Thoracic aorta (tissue), 2 donors: ENCODE results near the gene TYR. TPM values are rescaled to one million over a fixed set of nuclear protein-coding genes. Genes with fewer than 3 reads are reported as not detected.
"Not testable (repeated sequence)": the region's sequence is repeated elsewhere in the genome, so short reads cannot be mapped to it uniquely, and the experiment has no call there.

Source experiments
- ATAC-seq: fragments of 150-250 bp; one replicate; pipeline ENCODE4 v1.8.0; 2017; ENCODE audit warnings: low read depth; ENCODE audit not compliant: insufficient number of reproducible peaks, low FRiP score
- DNase-seq: peaks from one replicate; pipeline ENCODE4 v3.0.0-alpha.2; 2020; ENCODE audit warnings: low spot score
- H3K27ac ChIP-seq, 2 donors: fragments of 200-600 bp; sonication (generic); 1 replicate in 1 of 2; 2 replicates in 1 of 2; pipeline ENCODE4 v1.5.1; 2016; ENCODE audit warnings: mild to moderate bottlenecking in 2 of 2, moderate library complexity in 2 of 2
- H3K27me3 ChIP-seq: fragments of 200-600 bp; sonication (generic); replicated peaks from 2 replicates; pipeline ENCODE4 v1.6.0; 2016; ENCODE audit warnings: mild to moderate bottlenecking; ENCODE audit not compliant: insufficient read depth
- H3K36me3 ChIP-seq: fragments of 200-600 bp; sonication (generic); one replicate; pipeline ENCODE4 v1.5.1; 2016
- H3K4me1 ChIP-seq, 2 donors: fragments of 200-600 bp; sonication (generic); 1 replicate in 1 of 2; 2 replicates in 1 of 2; pipeline versions ENCODE4 v1.5.1 to v1.6.0; 2016; ENCODE audit warnings: low read depth in 2 of 2, mild to moderate bottlenecking in 1 of 2; ENCODE audit not compliant: control insufficient read depth in 1 of 2
- H3K4me3 ChIP-seq: fragments of 200-600 bp; sonication (generic); 2 replicates; pipeline ENCODE4 v1.5.1; 2016; ENCODE audit warnings: mild to moderate bottlenecking
- H3K9me3 ChIP-seq: fragments of 200-600 bp; sonication (generic); 2 replicates; pipeline ENCODE4 v1.5.1; 2016
- total RNA-seq, 2 donors: library from RNA; depleted of rRNA; stranded (reverse); fragments of >200 nt; gene quantifications; one replicate each; pipeline versions ENCODE4 v1.1.0 to v1.2.3, GENCODE V29; 2016
- TF ChIP-seq, protein P1 (sequence below): fragments of 200-600 bp; sonication (generic); IDR thresholded peaks from one replicate; pipeline ENCODE4 v1.5.1; 2019; ENCODE audit warnings: antibody characterized with exemption

TYR gene
- total RNA-seq, 2 donors from 2014 or later = not detected

DNA sequence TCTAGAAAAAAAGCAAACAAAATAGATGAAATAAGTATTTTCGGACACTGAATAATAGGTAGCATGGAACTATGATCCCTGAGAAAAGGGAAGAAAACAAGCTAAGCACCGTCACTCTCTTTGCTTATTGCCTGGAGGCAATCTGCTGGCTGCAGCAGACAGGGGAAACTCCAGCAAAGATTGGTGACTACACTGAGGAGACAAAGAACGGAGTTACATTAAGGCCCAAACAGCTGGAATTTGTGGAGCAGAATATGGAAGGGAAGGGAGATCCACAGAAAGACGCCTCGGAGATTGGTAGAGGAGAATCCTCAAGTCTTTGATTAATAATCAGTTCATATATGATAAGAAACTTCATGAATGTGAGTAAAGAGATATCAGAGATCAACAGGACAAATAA is 150.2 kb downstream of the TYR start:
- Histone ChIP-seq H3K36me3 (no peaks in the 10 kb centered on the region), H3K27ac (no peak overlapping the region), H3K27me3 (no peaks in the 10 kb centered on the region), H3K4me1 (no peaks in the 10 kb centered on the region), H3K9me3 (no peaks in the 10 kb centered on the region), H3K4me3 (no peak overlapping the region)
- TF ChIP-seq, protein P1, sequence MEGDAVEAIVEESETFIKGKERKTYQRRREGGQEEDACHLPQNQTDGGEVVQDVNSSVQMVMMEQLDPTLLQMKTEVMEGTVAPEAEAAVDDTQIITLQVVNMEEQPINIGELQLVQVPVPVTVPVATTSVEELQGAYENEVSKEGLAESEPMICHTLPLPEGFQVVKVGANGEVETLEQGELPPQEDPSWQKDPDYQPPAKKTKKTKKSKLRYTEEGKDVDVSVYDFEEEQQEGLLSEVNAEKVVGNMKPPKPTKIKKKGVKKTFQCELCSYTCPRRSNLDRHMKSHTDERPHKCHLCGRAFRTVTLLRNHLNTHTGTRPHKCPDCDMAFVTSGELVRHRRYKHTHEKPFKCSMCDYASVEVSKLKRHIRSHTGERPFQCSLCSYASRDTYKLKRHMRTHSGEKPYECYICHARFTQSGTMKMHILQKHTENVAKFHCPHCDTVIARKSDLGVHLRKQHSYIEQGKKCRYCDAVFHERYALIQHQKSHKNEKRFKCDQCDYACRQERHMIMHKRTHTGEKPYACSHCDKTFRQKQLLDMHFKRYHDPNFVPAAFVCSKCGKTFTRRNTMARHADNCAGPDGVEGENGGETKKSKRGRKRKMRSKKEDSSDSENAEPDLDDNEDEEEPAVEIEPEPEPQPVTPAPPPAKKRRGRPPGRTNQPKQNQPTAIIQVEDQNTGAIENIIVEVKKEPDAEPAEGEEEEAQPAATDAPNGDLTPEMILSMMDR = no peak
- ATAC-seq (no peak), DNase-seq (no peak)

DNA sequence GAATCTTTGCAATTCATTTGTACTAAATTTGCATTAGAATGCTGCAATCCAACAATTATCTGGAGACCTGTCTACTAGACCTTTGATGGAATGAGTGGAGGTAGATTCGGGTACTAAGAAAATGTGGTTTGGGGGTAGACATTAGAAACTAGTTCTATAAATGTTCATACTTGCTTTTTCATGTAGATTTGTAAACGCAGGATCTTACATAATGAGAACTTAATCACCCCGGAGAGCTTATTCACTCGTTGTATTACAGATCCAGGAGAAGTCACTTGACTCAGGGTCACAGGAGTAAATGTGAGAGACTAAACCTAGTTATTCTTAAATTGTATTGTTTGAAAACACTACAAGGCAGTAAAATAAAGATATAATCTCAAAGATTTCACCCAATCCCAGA is 154.3 kb downstream of the TYR start:
- H3K36me3 ChIP-seq, ATAC-seq, H3K4me1 ChIP-seq: not testable (repeated sequence)

DNA sequence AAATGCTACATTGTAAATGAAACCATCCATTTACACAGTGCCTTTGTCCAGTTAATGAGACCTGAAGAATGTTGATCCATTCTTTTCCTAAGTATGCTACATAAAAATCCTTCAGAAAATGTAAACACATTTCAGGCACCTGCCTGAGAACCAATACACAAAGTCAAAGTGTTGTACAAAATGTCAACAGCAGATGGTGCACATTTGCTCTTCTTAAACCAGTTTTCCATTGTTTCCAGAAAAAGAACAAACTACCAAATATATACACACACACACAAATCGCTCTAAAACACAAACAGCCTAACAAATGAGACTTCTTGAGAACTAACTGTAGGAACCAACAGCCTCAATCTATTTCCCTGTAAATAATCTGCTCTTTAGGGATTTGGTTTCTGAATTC is 156.0 kb downstream of the TYR start:
- ATAC-seq, H3K4me1 ChIP-seq, H3K36me3 ChIP-seq, H3K27me3 ChIP-seq, H3K9me3 ChIP-seq, H3K4me3 ChIP-seq, DNase-seq: not testable (repeated sequence)
- H3K27ac ChIP-seq = peak overlapping the region in 1 of 2 donors; percentile 46
- TF ChIP-seq, protein P1 = peak; percentile 40

More for the DNA sequence above, 154.3 kb downstream of the TYR start:
- not testable (repeated sequence) for H3K4me3 ChIP-seq, H3K27me3 ChIP-seq, DNase-seq, H3K27ac ChIP-seq, H3K9me3 ChIP-seq

DNA sequence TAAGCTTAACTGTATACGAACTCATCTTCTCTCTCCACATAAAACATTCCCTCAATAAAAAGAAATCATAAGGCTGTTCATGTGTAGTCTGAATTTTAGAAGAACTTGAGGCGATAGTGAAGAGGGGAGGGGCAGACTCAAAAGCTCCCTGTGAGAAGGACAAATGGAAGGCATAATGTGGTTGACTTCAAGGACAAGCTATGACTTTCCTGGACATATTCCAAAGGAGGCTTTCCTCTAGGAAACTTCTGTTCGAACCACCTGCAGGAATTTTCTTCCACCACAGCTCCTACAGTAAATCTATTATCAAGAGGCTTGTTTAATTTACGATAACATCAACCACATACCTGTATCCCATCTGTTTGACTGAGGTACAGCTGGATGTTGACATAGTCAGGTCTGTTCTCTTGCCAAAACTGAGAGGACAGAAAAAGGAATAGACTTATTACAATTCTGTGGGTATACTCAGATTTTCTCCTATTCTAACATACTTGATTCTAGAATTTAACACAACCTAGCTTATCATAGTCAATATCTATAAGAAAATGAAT is 159.5 kb downstream of the TYR start:
- peaks cover 15 to 28% of the 10 kb centered on the region in 2 donors for H3K4me1 ChIP-seq
- H3K27ac ChIP-seq = peak overlapping the region in 1 of 2 donors; percentile 36
- not testable (repeated sequence) for H3K4me3 ChIP-seq, ATAC-seq, DNase-seq, H3K27me3 ChIP-seq, H3K36me3 ChIP-seq, H3K9me3 ChIP-seq

DNA sequence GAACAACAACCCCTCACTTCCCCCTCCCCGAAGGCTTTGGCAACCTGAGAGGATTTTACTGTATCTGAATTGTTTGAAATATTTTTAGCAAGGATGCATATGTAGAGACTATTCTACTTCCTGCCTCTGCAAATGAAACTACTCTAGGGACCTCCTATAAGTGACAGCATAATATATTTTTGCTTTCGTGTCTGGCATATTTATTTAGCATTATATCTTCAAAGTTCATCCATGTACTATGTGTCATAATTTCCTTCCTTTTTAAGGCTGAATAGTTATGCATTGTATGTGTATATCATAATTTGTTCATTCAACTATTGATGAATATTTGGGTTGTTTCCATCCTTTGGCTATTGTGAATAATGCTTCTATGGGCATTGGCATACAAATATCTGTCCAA is 160.4 kb downstream of the TYR start:
- H3K36me3 ChIP-seq, DNase-seq, H3K4me3 ChIP-seq, ATAC-seq, H3K9me3 ChIP-seq, H3K27me3 ChIP-seq: not testable (repeated sequence)
- Histone ChIP-seq H3K27ac (peak overlapping the region in 1 of 2 donors; percentile 37), H3K4me1 (peaks cover 22 to 37% of the 10 kb centered on the region in 2 donors)

DNA sequence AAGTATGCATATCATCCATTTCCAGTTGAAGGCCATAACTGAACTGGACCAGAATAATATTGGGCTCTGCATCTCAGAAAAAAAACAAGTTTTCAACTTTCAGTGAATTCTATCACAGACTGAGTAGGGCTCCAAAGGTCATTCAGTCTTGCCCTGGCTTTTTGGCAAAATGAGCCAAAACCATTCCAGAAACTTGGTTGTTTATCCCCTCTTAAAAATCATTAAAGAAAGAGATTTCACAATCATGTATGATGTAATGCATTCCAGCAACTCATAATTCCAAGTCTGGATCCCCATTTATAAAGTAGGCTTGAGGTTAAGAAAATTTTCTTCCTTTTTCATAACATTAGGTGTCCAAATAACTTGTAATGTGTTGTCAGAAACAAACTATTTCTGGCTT is 162.8 kb downstream of the TYR start:
- DNase-seq, H3K27me3 ChIP-seq, H3K36me3 ChIP-seq, H3K9me3 ChIP-seq, H3K4me3 ChIP-seq: not testable (repeated sequence)
- H3K4me1 ChIP-seq = peaks cover 29 to 58% of the 10 kb centered on the region in 2 donors
- peak; percentile 56 for ATAC-seq
- H3K27ac ChIP-seq = peak overlapping the region; percentile 59 to 84

DNA sequence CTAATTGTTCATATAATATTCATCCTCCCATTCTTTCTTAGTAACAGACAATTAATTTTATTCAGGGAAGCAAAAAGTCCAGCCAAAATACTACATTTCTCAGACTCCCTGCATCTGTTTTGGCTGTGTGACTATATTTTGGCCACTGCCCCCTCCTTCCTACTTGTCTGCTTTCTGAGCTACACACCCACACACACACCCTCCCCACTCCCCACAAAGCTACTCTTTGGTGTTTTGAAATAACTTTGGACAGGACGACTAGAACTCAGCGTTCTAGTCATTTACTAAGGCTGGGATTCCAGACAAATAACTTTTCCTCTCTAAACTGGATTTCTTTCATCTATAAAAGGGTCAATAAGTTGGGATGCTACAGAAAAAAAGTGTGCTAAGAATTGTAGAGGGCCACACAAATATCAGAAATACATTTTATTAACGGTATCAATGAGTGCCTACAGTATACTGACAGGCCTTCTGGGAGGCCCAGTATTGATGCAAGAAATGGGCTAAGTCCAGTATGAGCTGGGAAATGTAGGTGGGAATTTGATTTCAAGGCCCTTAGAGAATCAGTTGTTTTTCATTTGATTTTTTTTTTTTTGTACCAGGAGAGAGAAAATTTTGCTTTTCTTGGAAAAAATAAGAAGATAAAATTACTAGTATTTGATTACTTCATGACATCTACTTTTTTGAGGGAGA is 165.4 kb downstream of the TYR start:
- Histone ChIP-seq H3K27ac (peak overlapping the region; percentile 76 to 84), H3K4me1 (peaks cover 29 to 60% of the 10 kb centered on the region in 2 donors)
- not testable (repeated sequence) for H3K4me3 ChIP-seq, H3K27me3 ChIP-seq, ATAC-seq, H3K9me3 ChIP-seq, H3K36me3 ChIP-seq
- peak; percentile 33 for DNase-seq

Other genes with a start within 250 kb of the TYR start
- 1 to 10 TPM; 1.4 to 8.6 TPM for gene GRM5, start 111.9 kb upstream of the TYR start, total RNA-seq